GM18858 (cell line): ENCODE measurements around the gene PUS1.

Experiments
- ATAC-seq: cut with Tn5 transposase; IDR thresholded peaks from one replicate; pipeline ENCODE4 v1.9.1; 2021; ENCODE audit not compliant: unreplicated experiment

PUS1 gene

DNA sequence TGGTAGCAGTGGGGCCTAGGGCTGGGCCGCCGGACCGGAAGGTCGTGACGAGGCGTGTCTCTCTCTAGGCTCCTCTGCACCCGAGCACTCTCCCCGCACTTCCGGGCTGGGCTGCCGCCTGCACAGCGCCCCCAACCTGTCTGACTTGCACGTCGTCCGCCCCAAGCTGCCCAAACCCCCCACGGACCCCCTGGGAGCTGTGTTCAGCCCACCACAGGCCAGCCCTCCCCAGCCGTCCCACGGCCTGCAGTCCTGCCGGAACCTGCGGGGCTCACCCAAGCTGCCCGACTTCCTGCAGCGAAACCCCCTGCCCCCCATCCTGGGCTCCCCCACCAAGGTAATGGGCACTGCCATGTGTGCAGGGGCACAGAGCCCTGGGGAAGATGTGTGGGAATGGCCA lies 13.3 kb upstream of the PUS1 start:
- no peak for ATAC-seq

DNA sequence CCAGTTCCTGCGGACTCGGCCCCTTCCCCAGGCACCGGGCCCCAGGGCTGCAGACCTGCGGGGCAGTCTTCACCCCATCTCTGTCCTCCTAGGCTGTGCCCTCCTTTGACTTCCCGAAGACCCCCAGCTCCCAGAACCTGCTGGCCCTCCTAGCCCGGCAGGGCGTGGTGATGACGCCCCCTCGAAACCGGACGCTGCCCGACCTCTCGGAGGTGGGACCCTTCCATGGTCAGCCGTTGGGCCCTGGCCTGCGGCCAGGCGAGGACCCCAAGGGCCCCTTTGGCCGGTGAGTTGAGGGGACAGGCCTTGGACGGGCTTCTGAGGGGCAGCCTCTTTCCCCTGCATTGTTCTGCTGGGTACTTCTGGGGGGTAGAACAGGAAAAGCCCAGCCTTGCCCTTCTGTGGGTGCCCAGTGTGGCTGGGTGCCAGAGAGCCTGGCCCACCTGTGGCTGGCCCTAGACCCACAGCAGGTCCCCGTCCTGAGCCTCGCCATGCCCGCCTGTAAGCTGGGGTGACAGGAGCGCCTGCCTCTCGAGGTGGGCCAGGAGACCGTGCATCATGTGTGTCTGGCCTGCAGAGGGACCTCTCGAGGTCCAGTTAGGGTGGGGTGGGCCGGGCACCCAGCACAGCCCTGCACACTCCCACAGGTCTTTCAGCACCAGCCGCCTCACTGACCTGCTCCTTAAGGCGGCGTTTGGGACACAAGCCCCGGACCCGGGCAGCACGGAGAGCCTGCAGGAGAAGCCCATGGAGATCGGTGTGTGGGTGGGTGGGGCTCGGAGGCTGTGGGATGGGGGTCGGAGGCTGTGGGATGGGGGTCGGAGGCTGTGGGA lies 12.6 kb upstream of the PUS1 start:
- ATAC-seq: no peak

DNA sequence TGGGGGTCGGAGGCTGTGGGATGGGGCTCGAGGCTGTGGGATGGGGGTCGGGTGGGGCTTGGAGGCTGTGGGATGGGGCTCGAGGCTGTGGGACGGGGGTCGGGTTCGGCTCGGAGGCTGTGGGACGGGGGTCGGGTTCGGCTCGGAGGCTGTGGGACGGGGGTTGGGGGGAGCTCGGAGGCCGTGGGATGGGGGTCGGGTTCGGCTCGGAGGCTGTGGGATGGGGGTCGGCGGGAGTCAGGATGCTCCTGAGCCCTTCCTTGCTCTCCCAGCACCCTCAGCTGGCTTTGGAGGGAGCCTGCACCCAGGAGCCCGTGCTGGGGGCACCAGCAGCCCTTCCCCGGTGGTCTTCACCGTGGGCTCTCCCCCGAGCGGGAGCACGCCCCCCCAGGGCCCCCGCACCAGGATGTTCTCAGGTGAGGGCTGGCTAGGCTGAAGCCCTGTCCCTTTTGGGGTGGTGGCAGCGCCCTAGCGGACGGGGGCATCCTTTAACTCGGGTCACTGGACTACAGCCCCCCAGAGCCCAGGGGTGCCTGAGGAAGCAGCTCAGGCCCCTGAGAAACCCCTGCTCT lies 11.9 kb upstream of the PUS1 start:
- no peak for ATAC-seq

DNA sequence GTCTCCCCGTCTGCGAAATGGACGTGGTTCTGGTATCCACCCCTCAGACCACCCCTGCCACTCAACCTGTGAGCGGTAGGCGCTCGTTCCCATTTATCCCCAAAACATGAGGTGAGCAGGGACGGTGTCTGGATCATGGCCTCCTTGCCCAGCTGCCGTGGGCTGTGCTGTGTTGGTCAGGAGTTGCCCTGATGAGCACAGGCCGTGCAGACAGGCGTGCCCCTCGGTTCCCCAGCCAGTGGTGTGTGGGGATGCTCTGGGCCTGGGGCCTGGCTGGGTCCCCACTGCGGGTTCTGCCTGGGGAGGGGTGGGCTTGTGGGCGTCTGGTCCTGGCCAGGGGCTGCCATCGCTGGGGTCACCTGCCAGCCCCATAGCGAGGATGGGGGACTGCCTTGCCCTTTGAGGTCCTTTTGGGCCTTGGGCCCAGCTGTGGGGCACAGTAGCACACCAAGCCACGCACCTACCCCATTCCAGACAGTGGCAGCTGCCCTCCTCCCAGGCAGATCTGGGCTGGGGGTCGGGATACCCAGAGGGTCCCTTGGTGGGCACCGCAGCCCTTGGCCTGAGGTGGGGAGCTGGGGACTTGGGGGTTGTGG lies 11.3 kb upstream of the PUS1 start:
- no peak for ATAC-seq

DNA sequence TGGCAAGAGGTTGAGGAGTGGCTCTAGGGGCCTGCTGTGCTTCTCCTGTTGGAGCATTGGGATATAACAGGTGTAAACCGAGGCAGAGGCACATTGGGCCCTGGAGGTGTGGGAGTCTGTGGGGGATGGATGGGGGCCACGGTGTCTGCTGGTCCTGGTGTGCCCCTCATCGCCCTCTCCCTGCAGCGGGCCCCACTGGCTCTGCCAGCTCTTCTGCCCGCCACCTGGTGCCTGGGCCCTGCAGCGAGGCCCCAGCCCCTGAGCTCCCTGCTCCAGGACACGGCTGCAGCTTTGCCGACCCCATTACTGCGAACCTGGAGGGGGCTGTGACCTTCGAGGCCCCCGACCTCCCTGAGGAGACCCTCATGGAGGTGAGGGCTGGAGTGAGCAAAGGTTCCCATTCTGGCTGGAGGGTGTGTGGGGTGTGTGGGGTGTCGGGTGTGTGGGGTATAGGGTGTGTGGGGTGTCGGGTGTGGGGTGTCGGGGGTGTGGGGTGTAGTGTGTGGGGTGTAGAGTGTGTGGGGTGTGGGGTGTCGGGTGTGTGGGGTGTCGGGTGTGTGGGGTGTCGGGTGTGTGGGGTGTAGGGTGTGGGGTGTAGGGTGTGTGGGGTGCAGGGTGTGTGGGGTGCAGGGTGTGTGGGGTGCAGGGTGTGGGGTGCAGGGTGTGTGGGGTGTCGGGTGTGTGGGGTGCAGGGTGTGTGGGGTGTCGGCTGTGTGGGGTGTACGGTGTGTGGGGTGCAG lies 10.6 kb upstream of the PUS1 start:
- no peak for ATAC-seq

DNA sequence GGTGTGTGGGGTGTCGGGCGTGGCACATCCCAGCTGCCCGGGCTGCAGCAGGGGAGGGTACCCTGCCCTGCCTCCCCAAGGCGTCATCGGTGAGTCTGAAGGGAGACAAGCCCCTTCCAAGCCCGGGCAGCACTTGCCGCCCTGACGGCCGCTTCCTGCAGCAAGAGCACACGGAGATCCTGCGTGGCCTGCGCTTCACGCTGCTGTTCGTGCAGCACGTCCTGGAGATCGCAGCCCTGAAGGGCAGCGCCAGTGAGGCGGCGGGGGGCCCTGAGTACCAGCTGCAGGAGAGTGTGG lies 10.1 kb upstream of the PUS1 start:
- no peak for ATAC-seq

DNA sequence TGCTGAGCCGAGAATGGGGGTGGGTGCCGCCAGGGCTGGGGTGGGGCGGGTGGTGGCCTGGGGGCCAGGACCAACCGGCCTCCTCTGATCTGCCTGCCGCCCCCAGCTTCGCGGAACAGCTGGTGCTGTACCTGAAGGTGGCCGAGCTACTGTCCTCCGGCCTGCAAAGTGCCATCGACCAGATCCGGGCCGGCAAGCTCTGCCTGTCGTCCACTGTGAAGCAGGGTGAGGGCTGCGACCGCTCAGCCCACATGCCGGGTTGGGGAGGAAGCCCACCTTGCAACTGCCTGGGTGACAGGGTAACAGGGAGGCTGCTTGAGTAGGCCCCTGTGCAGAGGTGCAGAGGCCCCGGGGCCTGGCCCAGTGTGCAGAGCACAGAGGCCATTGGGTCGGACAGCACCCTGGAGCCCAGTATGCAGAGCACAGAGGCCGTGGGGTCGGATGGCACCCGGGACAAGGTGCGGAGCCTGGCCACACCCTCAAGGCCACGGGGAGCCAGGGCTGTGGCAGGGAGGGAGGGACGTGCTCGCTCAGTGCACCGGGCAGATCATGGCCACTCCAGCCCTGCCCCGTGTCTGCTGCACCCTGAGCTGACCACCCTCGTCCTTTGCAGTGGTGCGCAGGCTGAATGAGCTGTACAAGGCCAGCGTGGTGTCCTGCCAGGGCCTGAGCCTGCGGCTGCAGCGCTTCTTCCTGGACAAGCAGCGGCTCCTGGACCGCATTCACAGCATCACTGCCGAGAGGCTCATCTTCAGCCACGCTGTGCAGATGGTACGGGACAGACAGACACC lies 9.5 kb upstream of the PUS1 start:
- ATAC-seq: no peak

DNA sequence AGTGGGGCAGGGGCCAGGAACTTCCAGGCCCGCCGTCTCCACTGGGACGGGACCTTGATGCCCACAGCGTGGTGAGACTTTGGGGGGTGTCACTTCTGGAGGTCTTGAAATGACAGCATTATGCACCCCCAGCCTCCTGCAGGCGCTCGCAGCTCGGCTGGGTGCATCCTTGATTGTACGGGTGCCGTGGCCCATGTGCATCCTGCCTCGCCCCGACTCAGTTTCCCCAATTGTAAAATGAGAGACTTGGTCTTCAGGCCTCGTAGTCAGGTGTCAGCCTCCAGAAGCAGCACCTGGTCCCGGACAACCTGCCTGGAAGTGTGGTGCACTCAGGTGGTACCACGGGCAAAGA lies 8.9 kb upstream of the PUS1 start:
- no peak for ATAC-seq

DNA sequence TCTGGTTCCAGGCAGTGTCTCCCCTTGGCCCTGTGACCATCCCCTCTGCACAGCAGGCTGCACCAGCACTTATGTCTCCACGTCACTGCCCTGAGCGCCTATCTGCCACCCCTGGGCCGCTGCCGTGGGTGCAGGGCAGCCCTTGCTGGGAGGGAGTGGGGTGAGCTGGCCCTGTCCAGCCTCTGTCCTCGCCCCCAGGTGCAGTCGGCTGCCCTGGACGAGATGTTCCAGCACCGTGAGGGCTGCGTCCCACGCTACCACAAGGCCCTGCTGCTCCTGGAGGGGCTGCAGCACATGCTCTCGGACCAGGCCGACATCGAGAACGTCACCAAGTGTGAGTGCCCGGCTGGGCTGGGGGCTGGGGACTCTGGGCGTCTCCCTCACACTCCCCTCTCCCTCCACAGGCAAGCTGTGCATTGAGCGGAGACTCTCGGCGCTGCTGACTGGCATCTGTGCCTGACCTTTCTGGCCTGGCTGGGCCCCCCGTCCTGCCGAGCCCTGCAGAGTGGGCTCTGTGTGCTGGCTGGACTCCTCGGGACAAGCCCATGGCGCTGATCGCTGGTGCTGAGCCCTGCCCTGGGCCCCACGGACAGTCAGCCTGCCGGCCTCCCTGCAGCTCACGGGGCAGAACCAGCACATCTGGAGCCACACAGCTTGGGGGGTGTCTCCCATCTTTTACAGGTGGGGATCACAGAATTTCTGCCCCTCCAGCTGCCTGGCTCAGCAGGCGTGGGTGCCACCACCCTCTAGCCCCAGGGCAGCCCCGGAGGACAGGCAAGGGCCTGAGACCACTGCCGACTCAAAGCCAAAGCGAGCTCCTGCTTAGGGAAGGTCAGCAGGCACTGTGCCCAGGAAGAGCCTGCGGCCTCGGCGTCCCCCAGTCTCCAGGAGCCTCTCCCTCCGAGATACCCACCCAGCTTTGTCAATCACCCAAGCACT lies 7.9 kb upstream of the PUS1 start:
- ATAC-seq: no peak

DNA sequence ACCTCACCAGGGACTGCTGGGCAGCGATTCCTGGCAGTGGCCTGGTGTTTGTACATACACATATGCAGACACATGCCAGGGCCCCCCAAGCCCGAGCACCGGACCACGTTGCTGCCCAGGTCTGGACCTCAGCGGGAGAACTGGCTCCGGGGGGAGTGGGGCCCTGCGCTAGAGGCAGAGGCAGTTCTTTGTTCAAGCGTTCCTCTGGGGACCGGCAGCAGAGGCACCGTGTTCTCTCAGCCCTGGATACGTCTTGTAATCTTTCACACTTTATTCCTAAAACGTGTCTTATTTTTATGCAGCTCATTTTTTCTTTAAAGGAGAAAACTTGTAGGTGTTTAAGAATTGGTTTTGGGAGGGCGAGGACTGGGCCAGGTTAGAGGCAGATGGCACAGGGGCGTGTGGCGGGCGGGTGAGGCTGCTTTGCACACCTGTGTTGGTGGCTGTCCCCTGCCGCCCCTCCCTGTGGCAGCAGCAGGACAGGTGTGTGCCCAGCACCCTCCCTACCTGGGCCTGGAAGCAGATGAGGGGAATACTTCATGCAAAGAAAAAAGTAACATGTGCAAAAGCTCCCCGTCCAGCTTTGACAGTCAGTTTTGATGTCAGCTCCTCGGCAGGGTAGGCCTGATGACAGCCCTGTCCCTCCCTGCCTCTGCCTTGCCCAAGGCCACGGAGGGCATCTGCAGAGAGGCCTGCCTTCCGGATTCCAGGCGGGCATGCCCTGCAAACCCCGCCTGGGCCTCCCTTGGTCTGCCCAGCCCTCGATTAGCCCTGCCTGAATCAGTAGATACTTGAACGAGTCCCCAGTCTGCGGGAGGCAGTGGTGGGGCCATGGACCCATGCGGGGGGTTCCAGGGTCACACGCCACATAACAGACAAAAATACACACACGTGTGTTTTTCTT lies 7.0 kb upstream of the PUS1 start:
- ATAC-seq: no peak

DNA sequence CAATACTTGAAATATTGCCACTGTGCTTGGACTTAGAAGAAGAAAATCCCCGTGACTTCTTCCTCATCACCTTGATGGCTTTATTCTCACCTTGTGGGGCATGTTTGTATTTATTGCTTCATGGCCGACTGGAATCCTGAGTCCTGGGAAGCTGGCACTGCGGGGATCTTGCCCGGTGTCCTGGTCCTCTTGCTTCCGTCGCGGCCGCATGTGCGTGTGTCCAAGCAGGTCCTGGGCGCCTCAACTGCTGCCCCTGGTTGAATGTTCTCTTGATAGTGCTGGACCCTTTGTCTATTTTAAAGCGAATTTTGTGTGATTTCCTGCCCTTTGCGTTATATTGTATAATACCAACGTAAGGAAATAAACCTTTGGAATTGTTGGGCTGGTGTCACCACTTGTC lies 6.3 kb upstream of the PUS1 start:
- ATAC-seq: no peak

DNA sequence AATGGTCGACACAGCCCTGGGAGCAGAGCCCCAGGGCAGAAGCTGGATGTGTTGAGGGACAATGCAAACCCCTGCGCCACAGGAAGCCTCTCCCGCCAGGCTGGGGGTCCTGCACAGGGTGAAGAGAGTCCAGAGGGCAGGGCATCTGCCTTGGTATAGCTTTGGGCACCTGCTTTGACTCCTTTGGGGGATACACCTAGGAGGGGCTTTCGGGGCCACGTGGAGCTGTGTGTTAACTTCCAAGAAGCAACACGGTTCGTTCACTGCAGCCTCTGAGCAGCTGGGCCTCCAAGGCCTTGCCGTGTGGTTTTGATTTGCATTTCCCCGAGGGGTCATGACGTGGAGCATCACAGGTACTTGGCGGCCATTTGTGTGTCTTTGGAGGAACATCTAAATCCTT lies 5.8 kb upstream of the PUS1 start:
- peak; percentile 70 for ATAC-seq

DNA sequence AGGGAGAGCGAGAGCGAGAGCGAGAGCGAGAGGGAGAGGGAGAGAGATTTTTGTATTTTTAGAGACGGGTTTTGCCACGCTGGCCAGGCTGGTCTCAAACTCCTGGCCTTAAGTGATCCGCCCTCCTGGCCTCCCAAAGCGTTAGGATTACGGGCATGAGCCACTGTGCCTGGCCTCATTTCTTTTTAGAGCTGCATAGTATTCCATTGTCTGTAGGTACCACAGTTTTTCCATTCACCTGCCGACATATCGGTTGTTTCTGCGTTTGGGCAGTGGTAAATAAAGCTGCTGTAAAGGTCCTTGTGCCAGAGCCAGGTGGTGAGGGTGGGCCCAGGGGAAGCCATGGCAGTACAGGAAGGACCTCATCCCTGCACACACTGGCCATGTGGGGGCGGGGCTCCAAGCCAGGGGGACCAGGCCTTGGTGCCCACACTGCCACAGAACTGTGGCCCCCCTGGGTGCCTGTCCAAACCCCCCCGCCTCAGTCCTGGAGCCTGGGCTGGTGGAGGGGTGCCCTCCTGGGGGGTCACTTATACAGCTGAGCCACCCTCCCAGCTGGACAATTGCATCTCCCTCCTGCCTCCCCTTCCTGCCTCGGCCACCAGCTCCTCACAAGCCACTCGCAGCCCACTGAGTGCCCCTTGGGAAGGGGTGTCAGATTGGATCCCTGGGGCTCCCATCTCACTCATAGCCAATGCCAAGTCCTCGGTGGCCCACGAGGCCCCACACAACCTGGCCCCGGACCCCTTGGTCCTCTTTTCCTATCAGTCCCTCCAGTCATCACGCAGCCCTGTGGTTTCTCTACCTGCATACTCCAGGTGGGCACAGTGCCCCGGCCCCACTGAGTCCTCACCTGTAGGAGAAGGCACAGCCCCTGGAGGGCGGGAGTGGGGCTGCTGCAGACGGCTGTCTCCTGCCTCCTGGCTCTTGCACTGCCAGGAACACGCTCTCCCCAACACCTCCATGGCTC lies 1.7 kb upstream of the PUS1 start:
- ATAC-seq: no peak

DNA sequence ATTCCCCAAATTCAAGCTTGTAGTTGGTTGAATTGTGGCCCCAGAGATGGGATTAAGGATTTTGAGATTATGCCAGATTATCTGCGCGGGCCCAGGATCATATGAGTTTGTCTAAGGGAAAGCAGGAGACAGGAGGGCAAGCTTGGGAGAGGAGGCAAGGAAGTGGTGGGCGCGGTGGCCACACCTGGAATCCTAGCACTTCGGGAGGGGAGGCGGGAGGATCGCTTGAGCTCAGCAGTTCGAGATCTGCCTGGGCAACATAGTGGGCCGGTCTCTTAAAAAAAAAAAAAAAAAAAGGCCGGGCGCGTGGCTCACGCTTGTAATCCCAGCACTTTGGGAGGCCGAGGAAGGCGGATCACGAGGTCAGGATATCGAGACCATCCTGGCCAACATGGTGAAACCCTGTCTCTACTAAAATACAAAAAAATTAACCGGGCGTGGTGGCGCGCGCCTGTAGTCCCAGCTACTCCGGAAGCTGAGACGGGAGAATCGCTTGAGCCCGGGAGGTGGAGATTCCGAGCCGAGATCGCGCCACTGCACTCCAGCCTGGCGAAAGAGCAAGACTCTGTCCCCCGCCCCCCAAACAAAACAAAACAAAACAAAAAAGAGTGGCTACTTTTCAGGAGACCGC lies 881 bp upstream of the PUS1 start:
- no peak for ATAC-seq

DNA sequence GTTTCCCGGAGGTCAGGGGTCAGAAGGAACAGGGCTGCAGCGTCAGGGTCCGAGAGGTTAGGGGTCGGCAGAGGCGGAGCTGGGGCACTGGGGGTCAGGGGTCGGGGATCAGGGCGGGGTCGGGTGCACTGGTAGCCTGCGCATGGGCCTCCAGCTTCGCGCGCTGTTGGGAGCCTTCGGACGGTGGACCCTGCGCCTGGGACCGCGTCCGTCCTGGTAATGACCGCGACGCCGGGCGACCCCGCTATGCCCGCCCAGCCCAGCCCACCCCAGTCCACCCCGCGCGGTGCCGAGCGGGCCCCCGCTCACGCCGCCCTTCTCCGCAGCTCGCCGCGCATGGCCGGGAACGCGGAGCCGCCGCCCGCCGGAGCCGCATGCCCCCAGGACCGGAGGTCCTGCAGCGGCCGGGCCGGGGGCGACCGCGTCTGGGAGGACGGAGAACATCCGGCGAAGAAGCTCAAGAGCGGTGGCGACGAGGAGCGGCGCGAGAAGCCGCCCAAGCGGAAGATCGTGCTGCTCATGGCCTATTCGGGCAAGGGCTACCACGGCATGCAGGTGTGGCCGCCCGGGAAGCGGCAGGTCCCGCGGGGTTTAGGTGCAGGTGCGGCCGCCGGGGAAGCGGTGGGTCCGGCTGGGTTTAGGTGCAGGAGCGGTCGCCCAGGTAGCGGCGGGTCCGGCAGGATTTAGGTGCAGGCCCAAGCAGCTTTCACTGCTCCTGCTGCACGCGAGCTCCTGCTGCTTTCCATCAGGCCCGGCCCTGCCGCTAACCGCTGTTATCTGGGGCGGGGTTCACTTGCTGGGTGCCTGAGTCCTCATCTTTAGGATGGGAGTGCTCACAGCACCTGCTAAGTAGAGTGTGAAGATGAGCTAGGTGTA lies 743 bp downstream of the PUS1 start:
- ATAC-seq: no peak

DNA sequence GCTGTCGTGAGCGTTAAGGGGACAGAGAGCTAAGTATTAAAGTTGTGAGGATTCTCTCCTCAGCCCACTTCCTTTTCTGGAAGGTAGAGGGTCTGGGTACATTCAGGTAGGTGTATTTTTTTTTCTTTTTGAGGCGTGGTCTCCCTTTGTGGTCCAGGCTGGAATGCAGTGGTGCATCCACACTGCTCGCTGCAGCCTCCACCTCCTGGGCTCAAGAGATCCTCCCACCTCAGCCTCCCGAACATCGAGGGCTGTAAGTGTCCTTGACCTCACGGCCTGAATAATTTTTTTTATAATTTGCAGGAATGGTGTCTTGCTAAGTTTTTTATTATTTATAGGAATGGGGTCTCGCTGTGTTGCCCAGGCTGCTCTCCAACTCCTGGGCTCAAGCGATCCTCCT lies 1.4 kb downstream of the PUS1 start:
- no peak for ATAC-seq

DNA sequence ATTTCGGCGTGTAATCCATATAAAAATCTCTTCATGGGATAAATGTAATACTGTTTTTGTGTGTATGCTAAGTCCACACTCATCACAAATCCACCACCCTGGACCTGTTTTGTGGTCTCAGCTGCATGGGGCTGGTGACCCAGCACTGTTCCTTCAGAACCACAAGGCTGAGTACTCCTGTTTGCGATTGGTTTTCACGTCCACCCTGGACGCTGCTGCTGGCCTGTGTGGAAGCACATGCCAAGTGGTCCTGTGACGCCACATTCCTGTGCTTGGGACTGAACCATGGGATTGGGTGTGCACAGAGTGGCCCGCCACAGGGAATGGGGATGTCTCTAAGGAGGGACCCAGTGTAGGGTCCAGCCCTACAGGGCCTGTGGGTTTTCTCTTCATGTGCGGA lies 4.3 kb downstream of the PUS1 start:
- ATAC-seq: no peak
